Smooth muscle cell (in vitro differentiated cells): ENCODE data around the gene SH3RF2. TPM values are rescaled to one million over a fixed set of nuclear protein-coding genes. Genes with fewer than 3 reads are reported as not detected.

Experiments
- DNase-seq: peaks from one replicate; lab custom pipeline; 2025; ENCODE audit not compliant: unreplicated experiment; lab: John Stamatoyannopoulos, UW
- H2AFZ ChIP-seq: fragments of 200-600 bp; sonication (generic); 2 replicates; pipeline ENCODE4 v1.6.0; 2016; ENCODE audit warnings: antibody characterized with exemption, low read depth, mild to moderate bottlenecking
- H3F3A ChIP-seq: fragments of 200-600 bp; sonication (generic); 2 replicates; pipeline ENCODE4 v1.6.0; 2017; ENCODE audit warnings: antibody characterized with exemption, low read depth
- H3K27ac ChIP-seq: fragments of 200-600 bp; sonication (generic); 2 replicates; pipeline ENCODE4 v1.5.1; 2016; ENCODE audit warnings: low read depth, mild to moderate bottlenecking
- H3K27me3 ChIP-seq: fragments of 200-600 bp; sonication (generic); 2 replicates; pipeline ENCODE4 v1.6.1; 2016; ENCODE audit warnings: low read depth, mild to moderate bottlenecking
- H3K36me3 ChIP-seq: fragments of 200-600 bp; sonication (generic); 2 replicates; pipeline ENCODE4 v1.5.1; 2016; ENCODE audit warnings: low read depth
- H3K4me1 ChIP-seq: fragments of 200-600 bp; sonication (generic); 2 replicates; pipeline ENCODE4 v1.5.1; 2016; ENCODE audit warnings: low read depth
- H3K4me2 ChIP-seq: fragments of 200-600 bp; sonication (generic); 2 replicates; pipeline ENCODE4 v1.6.0; 2016; ENCODE audit warnings: mild to moderate bottlenecking
- H3K4me3 ChIP-seq: fragments of 200-600 bp; sonication (generic); 2 replicates; pipeline ENCODE4 v1.5.1; 2016; ENCODE audit warnings: mild to moderate bottlenecking
- H3K79me2 ChIP-seq: fragments of 200-600 bp; sonication (generic); 2 replicates; pipeline ENCODE4 v1.6.0; 2016; ENCODE audit warnings: low read depth, mild to moderate bottlenecking
- H3K9ac ChIP-seq: fragments of 200-600 bp; sonication (generic); 2 replicates; pipeline ENCODE4 v1.6.0; 2016; ENCODE audit warnings: low read depth
- H3K9me3 ChIP-seq: fragments of 200-600 bp; sonication (generic); replicated peaks from 2 replicates; pipeline ENCODE4 v1.5.1; 2016; ENCODE audit warnings: low read depth
- H4K20me1 ChIP-seq: fragments of 200-600 bp; sonication (generic); 2 replicates; pipeline ENCODE4 v1.6.0; 2016; ENCODE audit warnings: low read depth
- CTCF ChIP-seq: fragments of 200-600 bp; sonication (generic); IDR thresholded peaks from 2 replicates; pipeline ENCODE4 v1.5.1; 2017; ENCODE audit warnings: borderline replicate concordance, mild to moderate bottlenecking, antibody characterized with exemption; ENCODE audit not compliant: insufficient read depth, poor library complexity, severe bottlenecking
- WGBS: methylation state at CpG from one replicate; pipeline ENCODE4 v1.1.7; 2016; ENCODE audit warnings: low lambda C conversion rate; 5-methylcytosine and 5-hydroxymethylcytosine counted together
- polyA plus RNA-seq: library from polyadenylated mRNA; unstranded; fragments of >200 nt; fragmentation: Nextera tagmentation; extraction: Ambion mirVana; gene quantifications from 2 replicates; pipeline ENCODE4 v1.2.1, GENCODE V29; 2016
- total RNA-seq: library from RNA; depleted of rRNA; stranded (reverse); fragments of >200 nt; gene quantifications from 2 replicates; pipeline ENCODE4 v1.2.3, GENCODE V29; 2014

SH3RF2 gene
- total and polyA plus RNA-seq, 2 experiments from 2014 or later, result 1.0 to 2.0 TPM

DNA sequence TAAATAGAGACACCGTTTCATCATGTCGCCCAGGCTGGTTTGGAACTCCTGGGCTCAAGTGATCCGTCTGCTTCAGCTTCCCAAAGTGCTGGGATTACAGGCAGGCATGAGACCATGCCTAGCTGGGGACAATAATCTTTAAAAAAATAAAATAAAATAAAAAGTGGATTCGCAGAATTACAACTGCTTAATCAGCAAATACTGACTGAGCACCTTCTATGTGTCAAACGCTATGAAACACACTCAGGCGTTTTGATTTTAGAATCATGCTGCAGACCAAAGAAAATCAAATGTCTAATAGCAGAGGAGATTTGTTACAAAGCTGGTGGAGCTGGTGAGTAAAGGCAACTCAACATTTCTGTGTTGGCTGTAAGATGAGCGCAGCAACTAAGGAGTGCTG is 22.7 kb upstream of the SH3RF2 start:
- Histone ChIP-seq H3K79me2 (no peaks in the 10 kb centered on the region), H3K4me2 (no peak overlapping the region), H3K9me3 (no peaks in the 10 kb centered on the region), H3K4me3 (no peak overlapping the region), H3K27me3 (peaks cover 11% of the 10 kb centered on the region), H3K27ac (no peak overlapping the region), H3K9ac (no peak overlapping the region), H3F3A (no peaks in the 10 kb centered on the region), H3K36me3 (no peaks in the 10 kb centered on the region), H3K4me1 (peaks cover 6% of the 10 kb centered on the region), H2AFZ (no peak overlapping the region), H4K20me1 (no peaks in the 10 kb centered on the region)
- no peak for TF ChIP-seq CTCF
- WGBS, result 96% methylated on average over 7 of the region's 7 CpGs
- DNase-seq, result no peak

- H3K9ac ChIP-seq, result no peak overlapping the region
- peaks cover 3% of the 10 kb centered on the region for H3K27me3 ChIP-seq
- no peaks in the 10 kb centered on the region for H3K79me2 ChIP-seq
- no peaks in the 10 kb centered on the region for H3K36me3 ChIP-seq
- no peak for TF ChIP-seq CTCF
- H3K9me3 ChIP-seq, result no peaks in the 10 kb centered on the region
- WGBS, result 59% methylated on average over 7 of the region's 7 CpGs
- no peak overlapping the region for H2AFZ ChIP-seq
- H3K4me2 ChIP-seq, result no peak overlapping the region
- DNase-seq, result no peak
- H3K4me3 ChIP-seq, result no peak overlapping the region
- no peaks in the 10 kb centered on the region for H4K20me1 ChIP-seq
- H3K27ac ChIP-seq, result no peak overlapping the region
- peaks cover 6% of the 10 kb centered on the region for H3K4me1 ChIP-seq
- H3F3A ChIP-seq, result no peaks in the 10 kb centered on the region
Observed at GRCh38 chr5:145915970-145916638, 20.3 kb upstream of the SH3RF2 start.

GRCh38 chr5:145917288-145917687 is 19.1 kb upstream of the SH3RF2 start:
- Histone ChIP-seq H3K9me3 (no peaks in the 10 kb centered on the region), H3K79me2 (no peaks in the 10 kb centered on the region), H3K9ac (no peak overlapping the region), H3F3A (no peaks in the 10 kb centered on the region), H3K4me3 (no peak overlapping the region), H3K27me3 (peaks cover 3% of the 10 kb centered on the region), H2AFZ (no peak overlapping the region), H3K4me1 (peaks cover 6% of the 10 kb centered on the region), H3K36me3 (no peaks in the 10 kb centered on the region), H3K4me2 (no peak overlapping the region), H4K20me1 (no peaks in the 10 kb centered on the region), H3K27ac (no peak overlapping the region)
- DNase-seq, result no peak
- no peak for TF ChIP-seq CTCF

- DNase-seq, result no peak
- no peak overlapping the region for H3K9ac ChIP-seq
Observed at GRCh38 chr5:145918397-145918796, 18.0 kb upstream of the SH3RF2 start.

More at GRCh38 chr5:145918397-145918796, 18.0 kb upstream of the SH3RF2 start:
- Histone ChIP-seq H3F3A (no peaks in the 10 kb centered on the region), H3K27ac (no peak overlapping the region), H3K79me2 (no peaks in the 10 kb centered on the region), H3K36me3 (no peaks in the 10 kb centered on the region), H3K4me1 (peaks cover 6% of the 10 kb centered on the region), H3K4me3 (no peak overlapping the region), H3K27me3 (peaks cover 3% of the 10 kb centered on the region), H2AFZ (no peak overlapping the region), H3K4me2 (no peak overlapping the region), H4K20me1 (no peaks in the 10 kb centered on the region), H3K9me3 (no peaks in the 10 kb centered on the region)
- no peak for TF ChIP-seq CTCF
- 78% methylated on average over 2 of the region's 2 CpGs for WGBS
